ENCODE measurements around the gene ZNF506.
A peak's percentile ranks its signal among the peaks of the same experiment; 100 is the strongest.
"Not testable (repeated sequence)": the region's sequence is repeated elsewhere in the genome, so short reads cannot be mapped to it uniquely, and the experiment has no call there.

Gene ZNF506

DNA sequence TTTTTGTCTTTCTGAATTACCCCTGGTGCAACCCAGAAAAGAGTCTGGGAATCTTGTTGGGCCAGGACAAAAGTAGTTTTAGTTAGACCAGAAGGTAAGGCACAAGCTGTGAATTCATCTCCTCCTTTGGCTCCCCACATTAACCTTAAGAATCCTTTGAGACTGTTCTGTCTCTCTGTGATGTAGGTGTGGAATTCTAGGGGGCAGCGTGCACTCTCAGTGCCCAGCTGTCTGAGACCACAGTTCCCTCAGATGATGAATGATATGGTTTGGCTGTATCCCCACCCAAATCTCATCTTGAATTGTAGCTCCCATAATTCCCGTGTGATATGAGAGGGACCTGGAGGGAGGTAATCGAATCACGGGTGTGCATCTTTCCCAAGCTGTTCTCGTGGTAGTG, 43.9 kb downstream of the ZNF506 start:
- DNase-seq, result no peak

DNA sequence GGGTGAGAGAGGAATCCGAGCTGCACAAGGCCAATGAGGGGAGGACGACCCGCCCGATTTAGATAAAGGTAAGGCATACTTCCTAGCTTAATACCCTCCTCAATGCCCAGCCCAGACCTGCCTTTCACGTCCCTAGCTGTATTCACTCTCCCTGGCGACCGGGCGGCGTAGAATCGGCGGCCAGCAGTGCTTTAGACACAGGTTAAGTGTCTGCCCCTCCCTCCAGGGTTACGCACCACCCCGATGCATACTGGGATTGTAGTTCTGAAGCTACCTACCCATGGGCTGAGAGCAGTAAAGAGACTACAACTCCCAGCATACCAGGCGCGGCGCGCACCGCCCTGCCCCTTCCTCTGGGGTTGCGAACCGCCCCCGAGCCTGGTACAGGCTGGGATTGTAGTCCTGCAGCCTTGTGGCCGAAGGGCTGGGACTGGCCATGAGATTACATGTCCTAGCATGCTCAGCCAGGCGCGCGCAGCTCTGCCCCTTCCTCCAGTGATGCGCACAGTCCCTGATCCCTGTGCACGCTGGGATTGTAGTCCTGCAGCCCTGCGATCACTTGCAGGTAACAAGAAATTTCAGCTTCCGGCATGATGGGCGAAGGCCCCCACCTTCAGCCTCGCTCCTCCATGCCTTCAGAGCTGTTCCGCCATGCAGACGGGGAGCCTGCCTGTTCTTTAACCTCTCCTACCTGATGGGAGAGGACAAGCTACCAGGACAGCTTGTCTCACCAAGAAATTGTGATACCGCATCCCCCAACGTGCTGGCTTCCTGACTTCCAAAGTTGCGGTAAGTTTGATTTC, 45.1 kb downstream of the ZNF506 start:
- peak; percentile 97 for DNase-seq

DNA sequence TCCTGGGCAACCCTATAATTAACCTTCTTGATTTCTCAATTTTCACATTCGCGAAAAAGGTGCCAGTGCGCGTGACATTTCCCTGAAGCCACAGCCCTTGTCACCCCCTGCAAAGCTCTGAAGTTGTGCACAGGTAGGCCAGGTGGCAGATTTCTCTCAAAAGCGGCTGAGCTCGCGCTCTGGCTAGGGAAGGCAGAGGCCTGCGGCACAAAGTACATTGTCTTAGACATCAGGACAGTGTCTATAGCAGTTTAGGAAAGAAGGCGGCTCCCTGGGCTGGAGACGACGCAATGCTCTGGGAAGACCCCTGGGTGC, 45.7 kb downstream of the ZNF506 start:
- DNase-seq, result no peak

DNA sequence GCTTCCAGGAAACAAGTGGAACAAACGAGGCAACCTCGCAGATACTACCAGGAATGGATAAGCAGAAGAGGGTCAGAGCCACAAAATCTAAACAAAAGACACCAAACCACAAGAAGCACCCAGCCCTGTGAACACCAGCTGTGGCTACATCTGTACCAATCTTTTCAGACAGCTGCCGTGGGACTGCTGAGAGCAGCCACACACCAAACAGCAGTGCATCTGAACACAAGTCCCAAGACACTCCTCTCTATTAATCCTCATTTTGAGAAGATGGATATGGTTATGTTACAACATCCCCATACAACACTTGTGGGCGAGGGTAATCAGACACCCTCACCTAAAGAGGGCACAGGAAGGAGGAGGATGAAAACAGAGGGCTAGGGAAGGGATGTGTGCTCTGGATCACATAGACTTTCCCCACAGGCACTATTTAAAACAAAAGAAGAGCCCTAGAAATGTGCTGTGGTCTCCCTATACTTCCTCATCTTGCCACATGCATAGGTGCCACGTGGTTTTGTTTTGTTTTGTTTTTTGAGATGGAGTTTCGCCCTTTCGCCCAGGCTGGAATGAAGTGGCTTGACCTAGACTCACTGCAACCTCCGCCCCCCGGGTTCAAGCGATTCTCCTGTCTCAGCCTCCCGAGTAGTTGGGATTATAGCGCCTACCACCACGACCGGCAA, 47.1 kb downstream of the ZNF506 start:
- DNase-seq, result no peak

DNA sequence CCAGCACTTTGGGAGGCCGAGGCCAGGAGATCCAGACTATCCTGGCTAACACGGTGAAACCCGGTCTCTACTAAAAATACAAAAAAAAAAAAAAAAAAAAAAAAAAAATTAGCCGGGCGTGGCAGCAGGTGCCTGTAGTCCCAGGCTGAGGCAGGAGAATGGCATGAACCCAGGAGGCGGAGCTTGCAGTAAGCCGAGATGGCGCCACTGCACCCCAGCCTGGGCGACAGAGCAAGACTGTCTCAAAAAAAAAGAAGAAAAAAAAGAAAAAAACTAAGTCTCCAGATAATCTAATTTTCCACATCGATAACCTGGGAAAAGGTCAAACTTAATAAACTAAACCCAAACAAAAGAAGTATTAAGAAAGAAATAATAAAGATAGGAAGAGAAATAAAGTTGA, 49.6 kb downstream of the ZNF506 start:
- DNase-seq, result not testable (repeated sequence)

DNA sequence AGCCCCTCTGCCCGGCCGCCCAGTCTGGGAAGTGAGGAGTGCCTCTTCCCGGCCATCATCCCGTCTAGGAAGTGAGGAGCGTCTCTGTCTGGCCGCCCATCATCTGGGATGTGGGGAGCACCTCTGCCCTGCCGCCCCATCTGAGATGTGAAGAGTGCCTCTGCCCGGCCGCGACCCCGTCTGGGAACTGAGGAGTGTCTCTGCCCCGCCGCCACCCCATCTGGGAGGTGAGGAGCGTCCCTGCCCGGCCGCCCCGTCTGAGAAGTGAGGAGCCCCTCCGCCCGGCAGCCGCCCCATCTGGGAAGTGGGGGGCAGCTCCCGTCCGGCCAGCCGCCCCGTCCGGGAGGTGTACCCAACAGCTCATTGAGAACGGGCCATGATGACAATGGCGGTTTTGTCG, 51.6 kb downstream of the ZNF506 start:
- not testable (repeated sequence) for DNase-seq

DNA sequence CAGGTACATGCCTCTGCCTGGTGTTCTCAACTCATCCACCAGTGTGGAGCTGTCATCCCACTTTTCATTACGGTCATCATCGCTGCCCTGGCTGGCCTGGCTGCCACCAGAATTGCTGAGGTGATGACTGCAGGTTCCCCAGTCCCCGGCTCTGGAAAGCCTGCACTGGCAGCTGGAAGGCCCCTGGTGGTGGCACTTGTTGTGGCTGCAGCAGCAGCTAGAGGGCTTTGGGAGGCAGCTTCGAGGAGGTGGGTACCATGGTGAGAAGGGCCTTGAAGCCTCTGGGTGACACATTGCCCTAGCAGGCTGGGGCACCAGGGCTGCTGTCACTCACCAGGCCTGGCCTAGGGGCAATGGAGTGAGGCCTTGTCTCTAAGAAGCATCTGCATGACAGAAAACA, 63.4 kb downstream of the ZNF506 start:
- no peak for DNase-seq

DNA sequence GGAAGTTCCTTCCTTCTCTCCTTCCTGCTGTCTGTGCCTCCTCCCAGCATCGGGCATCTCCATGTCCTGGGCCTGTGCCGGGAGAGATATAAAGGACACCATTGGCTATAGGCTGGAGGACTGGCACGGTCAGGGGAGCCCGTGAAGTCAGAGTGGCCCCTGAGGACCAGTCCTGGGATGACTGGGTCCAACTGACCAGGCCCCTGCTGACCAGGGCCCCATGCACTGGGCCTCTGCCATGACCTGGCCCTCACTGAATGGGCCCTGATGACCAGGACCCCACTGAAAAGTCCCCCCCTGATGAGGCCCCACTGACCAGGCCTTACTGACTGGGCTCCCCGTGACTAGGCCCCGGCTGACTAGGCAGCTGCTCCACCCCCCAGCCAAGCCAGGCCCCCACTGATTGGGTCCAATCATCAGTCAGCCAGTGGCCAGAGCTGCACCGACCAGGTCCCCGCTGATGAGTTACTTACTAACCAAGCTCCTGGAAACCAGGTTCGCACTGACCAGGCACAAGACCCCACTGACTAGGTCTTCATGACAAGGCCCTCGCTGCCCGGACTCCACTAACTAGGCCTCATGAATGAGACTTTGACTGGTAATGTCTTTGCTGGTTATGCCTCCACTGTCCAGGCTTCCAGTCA, 68.7 kb downstream of the ZNF506 start:
- no peak for DNase-seq

DNA sequence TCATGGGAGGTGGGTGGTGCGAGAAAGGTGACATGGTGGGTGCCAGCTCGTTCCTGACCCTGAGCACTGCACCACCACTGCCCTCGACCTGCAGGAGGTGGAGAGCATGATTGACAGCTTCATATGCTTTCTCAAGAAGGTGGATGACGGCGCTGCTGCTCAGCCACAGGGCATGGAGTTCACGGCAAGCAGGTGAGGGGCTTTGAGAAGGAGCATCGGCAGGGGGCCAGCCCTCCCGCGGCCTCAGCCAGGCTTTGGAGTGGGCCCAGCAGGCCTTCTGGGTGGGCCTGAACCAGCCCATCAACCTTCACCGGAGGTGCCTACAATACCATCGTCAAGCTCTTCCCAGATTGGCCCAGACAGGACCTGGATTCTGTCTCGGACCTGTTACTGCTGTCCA, 69.7 kb downstream of the ZNF506 start:
- no peak for DNase-seq

DNA sequence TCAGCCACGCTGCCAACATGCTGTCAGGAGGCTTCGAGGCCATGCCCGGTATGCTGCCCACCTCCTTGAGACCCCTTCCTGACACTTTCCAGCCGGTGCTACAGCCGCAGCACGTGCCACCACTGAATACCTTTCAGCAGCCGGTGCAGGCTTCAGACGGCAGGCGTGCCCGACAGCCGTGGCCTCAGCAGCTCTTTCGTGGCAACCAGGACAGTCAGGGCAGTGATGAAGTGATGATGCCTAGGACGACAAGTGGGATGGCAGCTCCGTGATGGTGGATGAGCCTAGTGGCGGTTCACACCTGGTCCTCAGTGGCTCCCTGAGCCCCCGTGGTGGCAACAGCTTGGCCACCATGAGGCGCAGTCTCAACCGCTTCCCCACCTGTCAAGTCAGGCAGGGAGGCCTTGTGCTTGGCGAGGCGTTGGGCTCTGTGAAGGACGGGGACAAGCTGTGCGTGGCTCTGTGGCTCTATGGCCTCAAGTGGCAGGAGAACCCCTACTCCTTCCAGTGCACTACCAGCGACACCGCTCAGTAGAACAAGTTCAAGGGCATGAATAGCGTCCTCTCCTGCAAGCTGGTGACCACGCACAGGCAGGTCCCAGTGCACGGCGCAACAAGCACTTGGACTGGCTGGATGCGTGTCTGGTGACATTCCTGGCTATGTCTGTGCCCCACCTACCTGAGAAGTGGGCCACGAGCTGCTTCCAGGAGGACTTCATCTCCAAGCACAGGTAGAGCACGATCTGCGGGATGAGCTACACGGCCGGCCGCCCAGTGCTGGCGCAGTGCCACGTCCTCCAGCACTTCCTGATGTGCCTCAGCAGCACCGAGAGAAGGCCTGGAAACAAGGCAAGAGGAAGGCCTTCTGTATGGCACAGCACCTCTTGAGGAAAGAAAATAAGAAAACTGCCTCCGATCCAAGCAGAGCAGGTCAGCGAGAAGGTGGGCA, 70.4 kb downstream of the ZNF506 start:
- DNase-seq, result no peak

DNA sequence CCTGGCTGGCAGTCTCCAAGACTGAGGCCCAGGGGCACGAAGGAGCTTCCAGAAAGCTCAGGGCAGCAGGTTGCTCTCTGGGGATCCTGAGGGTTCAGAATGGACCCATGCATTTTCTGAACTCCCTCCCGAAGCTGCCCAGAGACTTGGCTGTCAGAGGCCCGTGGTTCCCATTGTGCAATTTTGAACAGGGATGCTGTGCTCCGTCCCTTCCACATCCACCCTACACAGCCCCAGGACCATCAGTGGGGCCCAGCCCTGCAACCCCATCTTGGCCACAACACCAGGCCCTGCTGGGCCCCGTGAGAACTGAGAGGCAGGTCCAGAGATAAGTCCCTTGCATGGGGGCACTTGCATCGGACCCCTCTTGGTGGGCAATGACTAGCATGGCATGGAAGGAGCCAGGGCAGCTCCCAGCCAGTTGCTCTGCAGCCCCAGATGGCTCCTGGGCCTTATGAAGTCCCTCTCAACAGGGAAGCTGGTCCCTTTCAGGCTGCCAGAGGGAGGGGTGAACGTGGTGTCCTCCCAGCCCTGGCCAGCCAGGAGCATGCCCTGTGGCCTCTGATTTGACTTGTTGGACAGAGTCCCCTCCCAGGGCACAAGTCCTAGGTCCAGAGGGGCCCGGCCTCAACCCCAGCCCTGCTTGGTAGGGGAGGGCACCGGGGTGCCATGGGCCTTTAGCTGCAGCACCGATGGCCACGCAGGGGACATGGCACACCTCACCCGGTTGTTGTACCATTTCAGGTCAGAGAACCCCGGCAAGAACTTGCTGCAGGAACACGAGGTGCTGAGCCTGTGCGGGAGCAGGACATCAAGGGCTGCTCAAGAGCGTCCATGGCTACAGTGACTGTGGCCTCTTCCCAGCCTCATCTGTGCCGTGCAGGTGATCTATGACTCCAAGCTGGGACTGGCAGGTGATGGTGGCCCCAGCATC, 71.4 kb downstream of the ZNF506 start:
- no peak for DNase-seq

DNA sequence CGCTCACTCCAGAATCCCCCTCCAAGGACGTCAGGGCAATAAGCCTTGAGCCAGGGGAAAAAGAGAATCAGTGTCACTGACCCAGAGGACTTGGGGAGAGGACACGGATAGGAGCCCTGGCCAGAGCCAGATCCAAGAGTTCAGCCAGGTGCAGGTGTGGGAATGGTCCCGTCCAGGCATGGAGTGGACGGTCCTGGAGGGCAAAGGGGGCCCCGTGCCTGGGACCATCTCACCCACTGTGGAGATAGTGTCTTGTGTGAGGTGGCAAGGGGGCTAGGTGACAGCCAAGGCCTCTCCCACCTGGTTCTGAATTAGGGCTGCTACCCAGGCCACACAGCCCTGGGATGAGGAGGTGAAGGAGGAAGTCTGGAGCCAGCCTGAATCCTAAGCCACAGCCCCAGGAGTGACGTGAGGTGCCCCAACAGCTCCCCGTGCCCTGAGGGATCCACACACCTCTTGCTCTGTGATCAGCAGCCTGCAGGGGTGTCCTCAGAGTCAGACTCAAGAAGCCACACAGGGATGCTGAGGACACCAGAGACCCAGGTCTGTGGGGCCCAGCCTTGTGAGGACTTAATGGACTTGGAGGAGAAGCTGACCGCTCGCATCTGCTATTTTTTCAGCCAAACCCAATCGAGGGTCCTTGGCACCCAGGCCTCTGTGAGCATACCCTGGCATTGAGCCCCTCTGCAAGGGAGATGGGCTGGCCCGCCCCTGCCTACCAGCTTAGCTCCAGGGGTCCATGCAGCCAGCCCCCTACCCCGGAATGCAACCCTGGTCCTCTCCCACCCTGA, 72.2 kb downstream of the ZNF506 start:
- DNase-seq, result no peak

DNA sequence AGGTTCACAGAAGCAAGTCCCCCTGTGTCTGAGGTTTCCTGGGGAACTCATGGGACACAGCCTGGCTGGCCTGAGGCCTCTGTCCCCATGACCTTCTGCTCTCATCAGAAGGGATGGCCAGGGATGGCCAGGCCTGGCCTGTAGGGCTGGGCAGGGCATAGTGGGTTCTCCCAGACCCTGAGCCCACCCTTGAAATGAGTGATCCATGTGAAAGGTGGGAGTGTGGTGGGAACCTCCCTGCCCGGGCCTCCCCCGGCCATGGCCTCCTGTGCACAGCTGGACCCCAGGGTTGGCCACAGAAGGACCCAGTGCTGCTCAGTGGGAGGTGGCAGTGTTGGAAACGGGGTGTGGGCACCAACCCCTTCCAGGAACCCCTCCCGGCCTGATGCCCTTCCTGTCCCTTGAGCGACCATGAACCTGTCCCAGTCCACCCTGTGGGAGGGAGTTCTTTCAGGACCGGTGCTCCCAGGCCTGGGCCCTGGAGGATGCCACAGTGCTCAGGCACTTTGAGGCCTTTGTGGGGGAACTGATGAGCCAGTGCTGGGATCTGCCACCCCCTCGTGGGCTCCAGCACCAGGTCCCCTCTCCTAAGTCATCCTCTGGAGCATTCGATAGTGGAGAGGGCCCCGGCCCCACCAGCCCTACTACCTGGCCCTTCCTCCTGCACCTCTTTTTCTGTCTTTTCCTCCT, 73.2 kb downstream of the ZNF506 start:
- no peak for DNase-seq

DNA sequence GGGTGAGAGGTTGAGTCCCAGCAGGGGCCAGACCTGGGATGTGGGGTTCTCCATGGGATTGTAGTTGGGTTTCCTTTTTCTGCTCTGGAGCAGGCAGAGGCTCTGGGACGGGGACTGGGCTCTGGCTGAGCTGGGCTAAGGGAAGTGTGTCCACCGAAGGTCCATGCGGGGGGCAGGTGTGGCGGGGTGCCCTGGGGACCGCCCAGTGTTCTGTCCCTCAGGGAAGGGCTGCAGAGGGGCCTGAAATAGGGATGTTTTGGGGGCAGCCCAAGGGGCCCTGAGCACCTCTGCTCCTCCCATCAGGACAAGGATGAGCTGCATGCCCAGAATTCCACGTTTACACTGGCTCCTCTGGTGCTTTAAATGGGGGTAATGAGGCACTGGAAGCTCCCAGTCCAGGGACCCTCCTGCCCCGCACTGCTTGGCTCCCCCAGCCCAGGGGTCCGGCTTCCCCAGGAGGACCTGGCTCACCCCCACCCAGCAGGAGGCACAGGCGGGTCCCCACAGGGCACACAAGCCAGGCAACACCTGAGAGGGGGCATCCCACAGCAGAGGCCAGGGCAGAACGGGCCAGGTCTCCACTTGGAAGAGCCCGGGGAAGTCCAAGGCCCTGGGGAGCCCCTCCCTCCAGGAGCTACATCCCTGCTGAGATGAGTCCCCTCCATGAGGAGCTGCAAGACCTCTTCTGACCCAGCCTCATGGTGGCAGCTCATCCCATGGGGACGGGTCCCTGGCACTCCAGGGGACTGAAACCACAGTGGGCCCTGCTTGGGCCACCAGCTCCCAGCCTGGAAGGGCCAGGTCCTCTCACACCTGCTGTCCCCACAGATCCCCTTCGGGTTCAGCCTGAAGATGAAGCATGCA, 74.0 kb downstream of the ZNF506 start:
- no peak for DNase-seq

DNA sequence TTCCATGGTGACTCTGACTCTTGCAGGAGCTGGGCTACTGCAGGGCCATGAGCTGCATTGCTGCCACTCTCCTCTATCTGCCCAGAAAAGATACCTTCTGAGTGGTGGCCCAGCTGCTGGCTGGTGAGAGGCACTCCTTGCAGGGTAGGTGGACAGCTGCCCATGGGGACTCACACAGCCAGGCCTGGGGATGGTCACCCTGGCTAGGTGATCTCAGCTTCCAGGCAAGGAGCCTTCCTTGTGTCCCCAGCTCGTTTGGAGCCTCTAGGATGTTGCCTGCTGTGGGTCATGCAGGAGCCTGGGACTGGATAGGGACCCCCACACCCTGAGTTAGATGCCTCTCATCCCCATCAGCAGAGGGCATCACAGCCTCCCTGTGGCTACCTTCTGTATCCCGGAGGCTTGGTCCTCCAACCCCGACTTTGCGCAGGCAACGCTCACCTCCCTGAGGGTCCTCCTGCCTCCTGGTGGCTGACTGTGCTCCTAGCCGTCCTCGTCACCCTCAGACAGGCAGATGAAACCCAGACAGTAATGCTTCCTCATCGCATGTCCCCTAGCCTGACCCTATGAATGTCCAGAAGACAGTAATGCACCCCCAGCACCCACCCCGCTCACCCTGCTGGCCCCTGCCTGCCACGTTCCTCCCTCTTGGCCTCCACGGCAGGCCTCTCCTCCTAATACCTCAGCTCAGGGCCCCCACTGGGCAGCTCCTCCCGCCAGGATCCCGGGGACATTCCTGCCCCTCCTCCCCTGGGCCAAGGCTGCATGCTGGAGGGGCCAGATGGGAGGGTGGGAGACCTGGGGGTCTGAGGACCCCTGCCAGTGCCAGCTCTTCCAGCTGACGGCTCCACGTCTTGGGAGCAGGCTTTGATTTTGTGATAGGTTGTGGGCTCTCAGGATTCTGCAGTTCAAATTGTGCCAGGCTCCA, 75.0 kb downstream of the ZNF506 start:
- no peak for DNase-seq

DNA sequence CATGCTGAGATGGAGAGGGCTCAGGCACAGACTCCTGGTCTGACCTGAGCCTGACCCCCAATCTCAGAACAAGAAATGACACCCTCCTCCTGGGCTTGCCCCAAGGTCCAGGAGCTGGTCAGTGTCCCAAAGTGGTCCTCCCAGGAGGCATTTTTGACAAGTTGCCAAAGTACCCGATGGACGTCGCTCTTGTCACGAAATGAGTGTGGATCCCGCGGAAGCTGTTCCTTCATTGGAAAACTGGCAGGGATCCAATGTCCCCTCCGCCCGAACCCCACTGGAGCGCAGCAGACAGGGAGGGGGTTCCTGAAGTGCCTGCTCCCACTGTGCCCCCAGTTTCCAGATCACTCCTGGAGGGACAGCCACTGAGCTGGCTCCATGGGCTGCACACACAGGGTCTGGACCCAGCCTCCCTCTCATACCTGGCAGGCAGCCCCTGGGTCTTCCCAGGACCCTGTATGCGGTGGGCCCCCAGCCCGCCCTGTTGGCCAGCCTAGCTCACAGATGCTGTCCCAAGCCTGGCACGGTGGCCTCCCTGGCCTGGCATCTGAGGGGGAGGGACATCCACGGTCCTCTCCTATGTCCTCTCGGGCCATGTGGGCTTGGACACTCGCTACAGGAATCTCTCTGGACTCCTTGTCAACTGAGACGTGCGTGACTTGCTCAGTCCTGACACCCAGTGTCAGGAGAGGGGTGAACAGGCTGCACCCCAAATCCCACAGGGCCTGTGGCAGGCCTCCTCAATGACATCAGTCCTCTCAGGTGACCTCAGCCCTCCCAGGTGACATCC, 75.9 kb downstream of the ZNF506 start:
- no peak for DNase-seq

DNA sequence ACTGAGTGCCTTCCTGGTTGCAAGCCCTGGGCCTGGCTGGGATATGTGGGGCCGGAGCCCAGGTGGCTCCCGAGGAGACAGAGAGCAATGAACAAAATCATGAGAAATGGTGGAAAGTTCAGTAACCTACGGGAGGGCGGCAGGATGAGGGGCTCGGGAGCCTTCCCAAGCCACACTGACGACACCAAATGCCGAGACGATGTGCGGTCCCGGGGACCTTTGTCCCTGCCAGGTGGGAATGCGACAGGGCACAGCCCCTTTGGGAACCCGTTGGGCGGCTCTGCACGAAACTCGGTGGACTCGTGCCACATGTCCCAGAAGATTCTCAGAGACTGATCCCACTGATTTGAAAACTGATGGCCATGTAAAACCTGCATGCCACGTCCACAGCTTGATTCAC, 76.9 kb downstream of the ZNF506 start:
- DNase-seq, result no peak
